Measurements from ENCODE around the gene OBSCN.

OBSCN gene

GRCh38 chr1:228329887-228330286 is 122.0 kb downstream of the OBSCN start:
- TF ChIP-seq CTCF (conservative IDR thresholded peaks at IDR 0.05; ENCODE audit: low read length) (no peak), EZH2phosphoT487 (IDR thresholded peaks at IDR 0.05; ENCODE audit: borderline replicate concordance) (no peak)
- Histone ChIP-seq H3K9me2 (replicated peaks; ENCODE audit: low read depth, low read length) (no peaks in the 10 kb centered on the region), H3K36me3 (ENCODE audit: insufficient read depth, low read length) (no peaks in the 10 kb centered on the region), H3K9ac (ENCODE audit: low read depth, low read length, poor library complexity, severe bottlenecking) (no peak overlapping the region), H3K4me2 (ENCODE audit: low read depth, low read length, poor library complexity, severe bottlenecking) (no peak overlapping the region), H3F3A (ENCODE audit: low read depth) (no peaks in the 10 kb centered on the region), H4K20me1 (ENCODE audit: insufficient read depth, low read length, poor library complexity, severe bottlenecking) (no peaks in the 10 kb centered on the region), H3K27me3 (ENCODE audit: insufficient read depth, low read length, poor library complexity, severe bottlenecking) (no peaks in the 10 kb centered on the region), H3K4me3 (ENCODE audit: low read length, poor library complexity, severe bottlenecking) (no peak overlapping the region), H3K79me2 (ENCODE audit: insufficient read depth, low read length) (no peaks in the 10 kb centered on the region), H2AFZ (ENCODE audit: low read length) (no peak overlapping the region), H3K4me1 (ENCODE audit: insufficient read depth, low read length, poor library complexity, severe bottlenecking) (no peaks in the 10 kb centered on the region), H3K9me3 (ENCODE audit: insufficient read depth, low read depth, low read length) (peaks cover 1% of the 10 kb centered on the region; the same call in 1 of the 2 replicates)

- TF ChIP-seq CTCF (conservative IDR thresholded peaks at IDR 0.05; ENCODE audit: low read length) (no peak), EZH2phosphoT487 (IDR thresholded peaks at IDR 0.05; ENCODE audit: borderline replicate concordance) (no peak)
- Histone ChIP-seq H3K4me2 (ENCODE audit: low read depth, low read length, poor library complexity, severe bottlenecking) (no peak overlapping the region), H3K79me2 (ENCODE audit: insufficient read depth, low read length) (no peaks in the 10 kb centered on the region), H3K27me3 (ENCODE audit: insufficient read depth, low read length, poor library complexity, severe bottlenecking) (no peaks in the 10 kb centered on the region), H3K9ac (ENCODE audit: low read depth, low read length, poor library complexity, severe bottlenecking) (no peak overlapping the region), H3K9me2 (replicated peaks; ENCODE audit: low read depth, low read length) (no peaks in the 10 kb centered on the region), H3K4me3 (ENCODE audit: low read length, poor library complexity, severe bottlenecking) (no peak overlapping the region), H3F3A (ENCODE audit: low read depth) (no peaks in the 10 kb centered on the region), H3K9me3 (ENCODE audit: insufficient read depth, low read depth, low read length) (no peaks in the 10 kb centered on the region), H3K4me1 (ENCODE audit: insufficient read depth, low read length, poor library complexity, severe bottlenecking) (no peaks in the 10 kb centered on the region), H3K36me3 (ENCODE audit: insufficient read depth, low read length) (no peaks in the 10 kb centered on the region), H4K20me1 (ENCODE audit: insufficient read depth, low read length, poor library complexity, severe bottlenecking) (no peaks in the 10 kb centered on the region), H2AFZ (ENCODE audit: low read length) (no peak overlapping the region)
Observed at GRCh38 chr1:228332797-228333738, 125.2 kb downstream of the OBSCN start.

- H3K9me2 ChIP-seq (replicated peaks; ENCODE audit: low read depth, low read length), result no peaks in the 10 kb centered on the region
- no peaks in the 10 kb centered on the region for H3K36me3 ChIP-seq (ENCODE audit: insufficient read depth, low read length)
- H3F3A ChIP-seq (ENCODE audit: low read depth), result no peaks in the 10 kb centered on the region
- H3K4me3 ChIP-seq (ENCODE audit: low read length, poor library complexity, severe bottlenecking), result no peak overlapping the region
- no peaks in the 10 kb centered on the region for H4K20me1 ChIP-seq (ENCODE audit: insufficient read depth, low read length, poor library complexity, severe bottlenecking)
- no peak overlapping the region for H2AFZ ChIP-seq (ENCODE audit: low read length)
- H3K4me1 ChIP-seq (ENCODE audit: insufficient read depth, low read length, poor library complexity, severe bottlenecking), result no peaks in the 10 kb centered on the region
- H3K79me2 ChIP-seq (ENCODE audit: insufficient read depth, low read length), result no peaks in the 10 kb centered on the region
- no peak overlapping the region for H3K9ac ChIP-seq (ENCODE audit: low read depth, low read length, poor library complexity, severe bottlenecking)
- no peaks in the 10 kb centered on the region for H3K9me3 ChIP-seq (ENCODE audit: insufficient read depth, low read depth, low read length)
- no peak overlapping the region for H3K4me2 ChIP-seq (ENCODE audit: low read depth, low read length, poor library complexity, severe bottlenecking)
- TF ChIP-seq EZH2phosphoT487 (IDR thresholded peaks at IDR 0.05; ENCODE audit: borderline replicate concordance), result no peak
- no peak for TF ChIP-seq CTCF (conservative IDR thresholded peaks at IDR 0.05; ENCODE audit: low read length)
- no peaks in the 10 kb centered on the region for H3K27me3 ChIP-seq (ENCODE audit: insufficient read depth, low read length, poor library complexity, severe bottlenecking)
Observed at GRCh38 chr1:228333739-228334115, 125.9 kb downstream of the OBSCN start.
